Neutrophil (primary cell): ENCODE measurements around the gene ADGRF4.

Source experiments
- H3K27ac ChIP-seq: fragments of 200-600 bp; sonication (generic); 2 replicates; pipeline ENCODE4 v1.5.1; 2016; ENCODE audit warnings: mild to moderate bottlenecking, moderate library complexity
- H3K27me3 ChIP-seq: fragments of 200-600 bp; sonication (generic); 2 replicates; pipeline ENCODE4 v1.6.0; 2016; ENCODE audit warnings: mild to moderate bottlenecking
- H3K36me3 ChIP-seq: fragments of 200-600 bp; sonication (generic); 2 replicates; pipeline ENCODE4 v1.5.1; 2017
- H3K4me1 ChIP-seq, 2 experiments: fragments of 200-600 bp in 1 of 2; sonication (generic) in 1 of 2; 1 replicate in 1 of 2; 2 replicates in 1 of 2; pipeline versions ENCODE4 v1.5.1 to v1.6.1; 2013 to 2016; ENCODE audit warnings: low read depth in 1 of 2, low read length in 1 of 2, mild to moderate bottlenecking in 1 of 2, moderate library complexity in 1 of 2; ENCODE audit not compliant: control insufficient read depth in 1 of 2, insufficient read depth in 1 of 2
- H3K4me3 ChIP-seq, 2 experiments: fragments of 200-600 bp in 1 of 2; sonication (generic) in 1 of 2; 1 replicate in 1 of 2; 2 replicates in 1 of 2; pipeline ENCODE4 v1.5.1; 2013 to 2016; ENCODE audit warnings: low read depth in 1 of 2, low read length in 1 of 2, mild to moderate bottlenecking in 1 of 2, moderate library complexity in 1 of 2
- H3K9me3 ChIP-seq: fragments of 200-600 bp; sonication (generic); 2 replicates; pipeline ENCODE4 v1.5.1; 2016
- TF ChIP-seq, protein P1 (sequence below): fragments of 200-600 bp; sonication (generic); IDR thresholded peaks from 2 replicates; pipeline ENCODE4 v1.5.1; 2016; ENCODE audit warnings: antibody characterized with exemption

The ADGRF4 gene

DNA sequence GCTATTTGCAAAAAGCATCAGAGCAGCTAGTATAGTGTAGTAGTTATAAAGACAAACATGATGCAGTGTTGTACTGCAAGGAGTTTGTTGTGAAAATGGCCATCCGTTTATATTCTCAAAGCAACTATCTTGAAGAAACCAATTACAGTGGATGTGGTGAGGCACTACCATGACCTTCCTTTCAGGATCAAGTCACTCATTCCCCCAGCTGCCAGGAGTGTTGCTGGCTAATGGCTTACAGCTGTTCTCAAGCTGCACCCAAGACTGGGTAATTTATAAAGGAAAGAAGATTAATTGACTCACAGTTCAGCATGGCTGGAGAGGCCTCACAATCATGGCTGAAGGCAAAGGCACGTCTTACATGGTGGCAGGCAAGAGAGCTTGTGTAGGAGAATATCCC lies 29.0 kb downstream of the ADGRF4 start:
- H3K36me3 ChIP-seq: no peaks in the 10 kb centered on the region
- H3K27me3 ChIP-seq: no peaks in the 10 kb centered on the region
- H3K27ac ChIP-seq: no peak overlapping the region
- H3K4me1 ChIP-seq: no peaks in the 10 kb centered on the region
- H3K4me3 ChIP-seq: no peak overlapping the region
- TF ChIP-seq, protein P1, sequence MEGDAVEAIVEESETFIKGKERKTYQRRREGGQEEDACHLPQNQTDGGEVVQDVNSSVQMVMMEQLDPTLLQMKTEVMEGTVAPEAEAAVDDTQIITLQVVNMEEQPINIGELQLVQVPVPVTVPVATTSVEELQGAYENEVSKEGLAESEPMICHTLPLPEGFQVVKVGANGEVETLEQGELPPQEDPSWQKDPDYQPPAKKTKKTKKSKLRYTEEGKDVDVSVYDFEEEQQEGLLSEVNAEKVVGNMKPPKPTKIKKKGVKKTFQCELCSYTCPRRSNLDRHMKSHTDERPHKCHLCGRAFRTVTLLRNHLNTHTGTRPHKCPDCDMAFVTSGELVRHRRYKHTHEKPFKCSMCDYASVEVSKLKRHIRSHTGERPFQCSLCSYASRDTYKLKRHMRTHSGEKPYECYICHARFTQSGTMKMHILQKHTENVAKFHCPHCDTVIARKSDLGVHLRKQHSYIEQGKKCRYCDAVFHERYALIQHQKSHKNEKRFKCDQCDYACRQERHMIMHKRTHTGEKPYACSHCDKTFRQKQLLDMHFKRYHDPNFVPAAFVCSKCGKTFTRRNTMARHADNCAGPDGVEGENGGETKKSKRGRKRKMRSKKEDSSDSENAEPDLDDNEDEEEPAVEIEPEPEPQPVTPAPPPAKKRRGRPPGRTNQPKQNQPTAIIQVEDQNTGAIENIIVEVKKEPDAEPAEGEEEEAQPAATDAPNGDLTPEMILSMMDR: no peak
- no peaks in the 10 kb centered on the region for H3K9me3 ChIP-seq

DNA sequence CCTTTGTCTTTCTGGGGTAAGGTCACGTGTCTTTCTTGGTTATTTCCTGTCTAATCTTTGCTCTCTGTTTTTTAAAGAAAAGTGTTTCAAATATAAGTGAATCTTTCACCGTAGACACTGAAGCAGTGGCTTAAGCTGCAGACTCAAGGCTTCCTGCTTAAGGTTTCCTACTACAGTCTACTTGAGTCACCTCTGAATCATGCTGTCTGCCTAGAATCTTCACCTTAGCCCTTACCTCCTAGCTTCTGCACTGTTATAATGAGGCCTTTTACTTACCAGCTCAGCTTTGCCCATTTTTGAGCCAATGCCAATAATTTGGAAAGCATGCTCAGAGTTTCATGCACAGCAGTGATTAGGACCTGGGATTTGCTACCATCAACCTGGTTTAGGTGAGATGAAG lies 30.6 kb downstream of the ADGRF4 start:
- H3K27me3 ChIP-seq: no peaks in the 10 kb centered on the region
- H3K27ac ChIP-seq: no peak overlapping the region
- TF ChIP-seq, protein P1: no peak

DNA sequence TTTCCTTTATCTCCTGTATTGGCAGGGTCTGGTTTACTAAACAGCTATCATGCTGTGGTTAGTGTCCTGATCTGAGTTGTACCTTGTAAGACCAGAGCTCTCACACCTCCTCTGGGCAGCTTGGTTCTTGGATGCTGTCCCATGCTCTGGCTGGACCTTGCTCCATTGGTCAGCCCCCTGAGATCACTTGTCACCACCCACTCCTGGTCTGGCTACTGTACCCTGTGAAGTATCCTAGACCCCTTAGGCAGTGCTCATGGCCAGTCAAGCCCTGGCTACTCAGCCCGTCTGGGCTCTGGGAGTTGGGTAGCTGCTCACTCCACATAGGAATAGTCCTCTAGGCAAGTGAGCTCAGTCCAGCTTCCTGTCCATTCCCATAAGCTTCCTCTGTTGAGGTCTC lies 31.1 kb downstream of the ADGRF4 start:
- H3K4me1 ChIP-seq: no peaks in the 10 kb centered on the region
- H3K4me3 ChIP-seq: no peak overlapping the region
- H3K36me3 ChIP-seq: no peaks in the 10 kb centered on the region
- H3K9me3 ChIP-seq: no peaks in the 10 kb centered on the region
- no peak overlapping the region for H3K27ac ChIP-seq
- H3K27me3 ChIP-seq: no peaks in the 10 kb centered on the region
- TF ChIP-seq, protein P1: no peak

More for the DNA sequence above, 30.6 kb downstream of the ADGRF4 start:
- no peaks in the 10 kb centered on the region for H3K4me1 ChIP-seq
- no peak overlapping the region for H3K4me3 ChIP-seq
- no peaks in the 10 kb centered on the region for H3K36me3 ChIP-seq
- H3K9me3 ChIP-seq: no peaks in the 10 kb centered on the region

DNA sequence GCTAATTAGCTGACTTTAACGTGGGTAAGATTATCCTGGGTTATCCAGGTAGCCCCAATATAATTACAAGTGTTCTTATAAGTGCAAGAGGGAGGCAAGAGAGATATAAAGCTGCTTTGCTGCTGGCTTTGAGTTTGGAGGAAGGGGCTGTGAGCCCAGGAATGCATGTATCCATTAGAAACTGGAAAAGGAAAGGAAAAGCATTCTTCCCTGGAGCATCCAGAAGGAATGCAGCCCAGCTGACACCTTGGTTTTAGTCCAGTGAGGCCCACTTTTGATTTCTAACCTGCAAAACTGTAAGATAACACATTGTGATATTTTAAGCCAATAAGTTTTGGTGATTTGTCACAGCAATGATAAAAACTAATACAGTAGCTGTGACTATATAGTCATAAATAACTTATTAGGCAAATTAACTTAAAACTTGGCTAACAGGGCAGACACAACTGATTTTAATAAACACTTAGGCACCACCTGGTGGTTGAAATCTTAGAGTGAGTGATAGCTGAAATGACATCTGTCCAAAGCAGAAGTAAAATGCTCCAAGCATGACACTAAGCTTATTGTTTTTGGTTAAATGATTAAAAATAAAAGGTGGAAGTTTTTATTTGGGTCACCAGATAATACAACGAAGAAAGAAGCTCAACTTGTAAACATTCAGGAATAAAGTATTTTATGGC lies 35.6 kb downstream of the ADGRF4 start:
- Histone ChIP-seq H3K36me3 (no peaks in the 10 kb centered on the region), H3K27me3 (no peaks in the 10 kb centered on the region), H3K4me1 (no peaks in the 10 kb centered on the region), H3K9me3 (no peaks in the 10 kb centered on the region), H3K4me3 (no peak overlapping the region), H3K27ac (no peak overlapping the region)
- TF ChIP-seq, protein P1: no peak

DNA sequence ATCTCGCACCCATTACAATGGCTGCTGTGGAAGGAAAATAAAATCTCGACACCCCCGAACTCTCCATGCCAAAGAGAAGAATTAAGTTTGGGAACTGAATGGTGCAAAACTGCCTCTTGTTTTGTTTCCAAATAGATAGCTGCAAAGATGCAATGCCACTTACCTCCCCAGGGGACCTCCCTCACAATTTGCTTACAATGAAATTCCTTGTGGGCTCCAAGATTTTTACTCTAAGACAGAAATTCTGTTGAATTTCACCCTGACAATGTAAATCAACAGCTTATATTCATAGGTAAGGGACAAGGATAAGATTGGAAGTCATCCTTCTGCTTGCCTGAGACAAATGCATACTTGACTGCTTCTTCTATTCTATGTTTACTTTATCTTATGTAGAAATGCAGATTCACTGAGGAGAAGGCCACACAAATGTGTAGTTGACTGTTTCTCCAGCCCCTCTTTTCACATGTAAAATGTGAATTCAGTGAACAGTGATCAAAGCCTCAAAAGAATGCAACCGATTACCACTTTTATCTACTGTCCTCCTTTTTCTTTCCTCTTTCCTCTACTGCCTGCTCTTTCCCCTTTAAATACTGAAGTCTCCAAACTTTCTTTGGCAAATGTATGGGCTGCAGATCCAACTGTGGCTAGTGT lies 36.6 kb downstream of the ADGRF4 start:
- Histone ChIP-seq H3K4me1 (no peaks in the 10 kb centered on the region), H3K27ac (no peak overlapping the region), H3K27me3 (no peaks in the 10 kb centered on the region), H3K4me3 (no peak overlapping the region), H3K36me3 (no peaks in the 10 kb centered on the region), H3K9me3 (no peaks in the 10 kb centered on the region)
- TF ChIP-seq, protein P1: no peak
